ENCODE data around the gene STON1.

The STON1 gene

DNA sequence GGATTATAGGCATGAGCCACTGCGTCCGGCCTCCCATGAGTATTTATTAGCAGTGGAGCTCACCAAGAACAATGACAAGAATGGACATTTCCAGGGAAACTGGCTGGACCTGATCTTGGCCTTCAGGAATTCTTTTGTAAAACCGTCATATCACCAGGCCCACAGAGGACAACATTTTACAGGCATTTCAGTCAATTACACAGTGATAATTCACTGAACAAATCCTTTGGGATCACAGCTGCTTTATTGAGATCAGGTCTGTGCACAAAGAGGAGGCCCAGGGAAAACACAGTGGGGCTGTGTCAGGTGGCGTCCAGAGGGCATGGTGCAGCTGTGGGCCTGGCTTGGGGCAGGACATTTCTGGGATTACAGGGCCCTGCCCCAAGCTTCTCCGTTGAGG, 57.6 kb downstream of the STON1 start:
- Histone ChIP-seq H3K9me3 (no peaks in the 10 kb centered on the region), H3K4me1 (ENCODE audit: control insufficient read depth in 1 of 2, insufficient read depth in 1 of 2, low read depth in 1 of 2, low read length in 1 of 2) (peaks cover 0 to 5% of the 10 kb centered on the region in 2 experiments), H3K4me3 (ENCODE audit: low read depth in 1 of 2, low read length in 1 of 2) (no peak overlapping the region), H3K27ac (no peak overlapping the region), H3K36me3 (no peaks in the 10 kb centered on the region), H3K27me3 (no peaks in the 10 kb centered on the region)
- TF ChIP-seq CTCF (IDR thresholded peaks at IDR 0.05), result no peak

GRCh38 chr2:48587961-48588360, 58.0 kb downstream of the STON1 start:
- H3K27me3 ChIP-seq, result no peaks in the 10 kb centered on the region
- no peaks in the 10 kb centered on the region for H3K36me3 ChIP-seq
- H3K9me3 ChIP-seq, result no peaks in the 10 kb centered on the region
- no peak overlapping the region for H3K27ac ChIP-seq
- H3K4me3 ChIP-seq (ENCODE audit: low read depth in 1 of 2, low read length in 1 of 2), result no peak overlapping the region
- H3K4me1 ChIP-seq (ENCODE audit: control insufficient read depth in 1 of 2, insufficient read depth in 1 of 2, low read depth in 1 of 2, low read length in 1 of 2), result peaks cover 0 to 5% of the 10 kb centered on the region in 2 experiments
- no peak for TF ChIP-seq CTCF (IDR thresholded peaks at IDR 0.05)

DNA sequence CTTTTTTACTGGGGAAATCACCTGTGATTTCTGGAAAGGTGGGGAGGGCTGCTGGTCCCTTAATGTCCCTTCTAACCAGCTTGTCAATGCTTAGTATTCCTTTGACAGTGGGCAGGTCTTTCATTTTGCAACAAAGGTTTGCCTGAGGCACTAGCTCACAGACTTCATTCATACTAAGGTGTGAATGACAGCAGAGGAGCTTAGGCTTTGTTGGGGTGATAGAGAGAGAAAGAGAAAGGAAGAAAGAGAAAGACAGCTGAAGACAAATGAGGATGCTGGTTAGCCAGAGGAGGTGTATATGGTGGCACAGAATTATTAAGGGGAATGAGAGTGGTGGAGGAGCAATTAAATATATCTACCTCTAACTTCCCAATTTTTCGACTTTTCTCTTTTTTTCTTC, 58.8 kb downstream of the STON1 start:
- H3K9me3 ChIP-seq, result no peaks in the 10 kb centered on the region
- H3K36me3 ChIP-seq, result no peaks in the 10 kb centered on the region
- no peak for TF ChIP-seq CTCF (IDR thresholded peaks at IDR 0.05)
- peaks cover 0 to 5% of the 10 kb centered on the region in 2 experiments for H3K4me1 ChIP-seq (ENCODE audit: control insufficient read depth in 1 of 2, insufficient read depth in 1 of 2, low read depth in 1 of 2, low read length in 1 of 2)
- no peaks in the 10 kb centered on the region for H3K27me3 ChIP-seq
- no peak overlapping the region for H3K4me3 ChIP-seq (ENCODE audit: low read depth in 1 of 2, low read length in 1 of 2)
- H3K27ac ChIP-seq, result no peak overlapping the region

DNA sequence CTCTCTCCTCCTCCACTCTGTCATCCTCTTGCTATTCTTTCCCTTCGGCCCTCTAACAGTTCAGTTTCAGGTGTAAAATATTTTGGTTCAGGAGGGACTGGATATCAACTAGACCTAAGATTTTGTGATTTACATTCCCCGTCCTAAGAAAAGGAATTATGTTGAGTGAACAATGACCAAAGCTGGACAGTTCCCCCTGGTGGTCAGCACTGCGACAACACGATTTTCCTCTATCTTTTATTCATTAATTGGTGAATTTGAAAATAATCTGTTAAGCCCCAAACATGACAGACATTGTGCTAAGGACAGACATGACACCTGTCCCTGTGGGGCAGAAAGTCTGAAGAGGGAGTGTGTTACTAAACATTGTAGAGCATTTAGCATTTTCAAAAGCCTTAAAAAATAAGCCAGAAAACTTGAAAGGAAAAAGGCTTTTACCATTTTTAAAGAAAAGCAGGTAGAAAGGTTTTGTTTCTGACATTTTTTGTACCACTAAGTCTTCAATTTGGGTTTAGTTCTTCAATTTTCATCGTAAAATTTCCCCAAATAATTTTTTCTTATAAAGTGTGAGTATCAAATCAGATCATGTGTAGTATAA, 59.3 kb downstream of the STON1 start:
- no peaks in the 10 kb centered on the region for H3K36me3 ChIP-seq

DNA sequence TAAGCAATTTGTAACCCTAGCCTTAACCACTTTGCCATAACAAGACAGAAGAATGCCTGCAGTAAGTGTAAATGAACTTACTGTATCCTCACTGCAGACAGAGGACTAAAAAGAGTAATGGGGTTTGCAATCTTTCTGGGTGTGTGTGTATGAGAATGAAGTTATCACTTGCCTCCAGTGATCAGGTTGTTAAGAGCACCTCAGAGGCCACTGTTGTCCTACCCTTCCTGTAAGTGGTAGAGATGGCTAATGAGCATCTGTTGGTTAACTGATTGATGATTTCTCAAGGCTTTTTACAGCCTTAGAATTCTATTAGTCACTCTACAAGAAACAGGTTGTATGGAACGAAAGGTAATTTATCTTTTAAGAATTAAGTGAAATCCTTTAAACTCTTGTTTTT, 60.1 kb downstream of the STON1 start:
- Histone ChIP-seq H3K4me1 (ENCODE audit: control insufficient read depth in 1 of 2, insufficient read depth in 1 of 2, low read depth in 1 of 2, low read length in 1 of 2) (peaks cover 0 to 5% of the 10 kb centered on the region in 2 experiments), H3K9me3 (no peaks in the 10 kb centered on the region), H3K4me3 (ENCODE audit: low read depth in 1 of 2, low read length in 1 of 2) (no peak overlapping the region), H3K36me3 (no peaks in the 10 kb centered on the region), H3K27me3 (no peaks in the 10 kb centered on the region), H3K27ac (no peak overlapping the region)
- no peak for TF ChIP-seq CTCF (IDR thresholded peaks at IDR 0.05)

More for the DNA sequence above, 59.3 kb downstream of the STON1 start:
- TF ChIP-seq CTCF (IDR thresholded peaks at IDR 0.05), result no peak
- H3K4me1 ChIP-seq (ENCODE audit: control insufficient read depth in 1 of 2, insufficient read depth in 1 of 2, low read depth in 1 of 2, low read length in 1 of 2), result peaks cover 0 to 5% of the 10 kb centered on the region in 2 experiments
- H3K27ac ChIP-seq, result no peak overlapping the region
- H3K4me3 ChIP-seq (ENCODE audit: low read depth in 1 of 2, low read length in 1 of 2), result no peak overlapping the region
- H3K27me3 ChIP-seq, result no peaks in the 10 kb centered on the region
- H3K9me3 ChIP-seq, result no peaks in the 10 kb centered on the region

Data from neutrophil (primary cell).